Activated CD4-positive, alpha-beta T cell treated with anti-CD3 and anti-CD28 coated beads for 36 hours (primary cell): ENCODE results near the gene AP2A2. TPM values are rescaled to one million over a fixed set of nuclear protein-coding genes. Genes with fewer than 3 reads are reported as not detected.

ENCODE experiments used
- ATAC-seq: fragments of 200-7000 bp; cut with Tn5 transposase; one replicate; pipeline ENCODE4 v1.10.0; 2021; ENCODE audit warnings: mild to moderate bottlenecking, moderate library complexity
- CTCF ChIA-PET: fragments of 350-600 bp; sonication (Branson Sonifier 250); formaldehyde crosslinking; loops from one replicate; lab custom pipeline; 2021; ENCODE audit warnings: antibody characterized with exemption; lab: Charles Lee
- POLR2A ChIA-PET: fragments of 350-600 bp; sonication (Branson Sonifier 250); formaldehyde crosslinking; loops from one replicate; lab custom pipeline; 2021; ENCODE audit warnings: antibody characterized with exemption, inconsistent platforms; lab: Charles Lee
- DNase-seq: peaks from one replicate; pipeline ENCODE4 v3.0.0-alpha.2; 2020
- H3K27ac Mint-ChIP-seq: one replicate; pipeline ENCODE4 v1.8.0; 2021; ENCODE audit warnings: mixed read lengths
- H3K27me3 Mint-ChIP-seq: one replicate; pipeline ENCODE4 v1.8.0; 2021; ENCODE audit warnings: mixed read lengths
- H3K36me3 Mint-ChIP-seq: one replicate; pipeline ENCODE4 v1.8.0; 2021; ENCODE audit warnings: low read depth, mixed read lengths
- H3K4me1 Mint-ChIP-seq: one replicate; pipeline ENCODE4 v1.8.0; 2021; ENCODE audit warnings: mixed read lengths
- H3K4me3 Mint-ChIP-seq: one replicate; pipeline ENCODE4 v1.8.0; 2021; ENCODE audit warnings: mild to moderate bottlenecking, moderate library complexity, mixed read lengths
- H3K9me3 Mint-ChIP-seq: one replicate; pipeline ENCODE4 v1.8.0; 2021; ENCODE audit warnings: low read depth, mixed read lengths
- intact Hi-C, 2 experiments: fragments of 100-400 bp; cut with DNase I in 1 of 2; cut with micrococcal nuclease in 1 of 2; formaldehyde crosslinking; loops; one replicate each; pipeline versions ENCODE4 v1.14.2 to v1.15.1; 2022 to 2024; cut with DNase I, micrococcal nuclease
- total RNA-seq, 2 experiments: library from RNA; stranded (reverse); gene quantifications; one replicate each; pipeline ENCODE4 v1.2.3, GENCODE V29; 2021

The AP2A2 gene
- total RNA-seq, 2 experiments from 2014 or later: 43.5 to 71.6 TPM

- ATAC-seq (no peak), DNase-seq (peak; percentile 28)
- Mint-ChIP-seq H3K27ac (no peak overlapping the region), H3K36me3 (peaks cover 26% of the 10 kb centered on the region), H3K9me3 (no peaks in the 10 kb centered on the region), H3K27me3 (no peaks in the 10 kb centered on the region), H3K4me3 (no peak overlapping the region), H3K4me1 (peaks cover 6% of the 10 kb centered on the region)
- intact Hi-C loops: no loop called here
- ChIA-PET POLR2A (no interaction called here), CTCF (no interaction called here)
Measured at GRCh38 chr11:976431-977160, 50.9 kb downstream of the AP2A2 start.

GRCh38 chr11:977830-978720 lies 52.4 kb downstream of the AP2A2 start:
- CTCF ChIA-PET: no interaction called here
- no peaks in the 10 kb centered on the region for H3K27me3 Mint-ChIP-seq
- POLR2A ChIA-PET: no interaction called here
- no peak for DNase-seq
- H3K27ac Mint-ChIP-seq: no peak overlapping the region
- peaks cover 6% of the 10 kb centered on the region for H3K4me1 Mint-ChIP-seq
- no peak overlapping the region for H3K4me3 Mint-ChIP-seq
- H3K9me3 Mint-ChIP-seq: no peaks in the 10 kb centered on the region
- ATAC-seq: no peak
- intact Hi-C loops: no loop called here
- H3K36me3 Mint-ChIP-seq: peaks cover 17% of the 10 kb centered on the region

GRCh38 chr11:978781-979180 lies 53.1 kb downstream of the AP2A2 start:
- no peaks in the 10 kb centered on the region for H3K27me3 Mint-ChIP-seq
- CTCF ChIA-PET: no interaction called here
- H3K4me1 Mint-ChIP-seq: peaks cover 6% of the 10 kb centered on the region
- intact Hi-C loops: no loop called here
- H3K27ac Mint-ChIP-seq: peak overlapping the region; percentile 16
- no peak for DNase-seq
- H3K36me3 Mint-ChIP-seq: peaks cover 16% of the 10 kb centered on the region
- POLR2A ChIA-PET: no interaction called here
- H3K9me3 Mint-ChIP-seq: no peaks in the 10 kb centered on the region
- no peak overlapping the region for H3K4me3 Mint-ChIP-seq
- no peak for ATAC-seq

- ATAC-seq (no peak), DNase-seq (no peak)
- Mint-ChIP-seq H3K27me3 (no peaks in the 10 kb centered on the region), H3K27ac (peak overlapping the region; percentile 4), H3K4me3 (no peak overlapping the region), H3K36me3 (peaks cover 24% of the 10 kb centered on the region), H3K9me3 (no peaks in the 10 kb centered on the region), H3K4me1 (peaks cover 4% of the 10 kb centered on the region)
- intact Hi-C loops: loop anchor here in 1 of 2 experiments (5.0 kb wide), 1 partner anchor 53 kb away; the partner anchor contains the start of gene AP2A2
- ChIA-PET POLR2A (no interaction called here), CTCF (interaction anchor here (0.9 kb wide), 1 partner anchor 8 kb away, joined by 3 read pairs; no protein-coding TSS in a partner anchor)
Measured at GRCh38 chr11:980438-981357, 55.0 kb downstream of the AP2A2 start.

- DNase-seq (no peak), ATAC-seq (no peak)
- Mint-ChIP-seq H3K4me3 (no peak overlapping the region), H3K36me3 (peaks cover 24% of the 10 kb centered on the region), H3K27ac (no peak overlapping the region), H3K4me1 (no peaks in the 10 kb centered on the region), H3K27me3 (no peaks in the 10 kb centered on the region), H3K9me3 (no peaks in the 10 kb centered on the region)
- intact Hi-C loops: loop anchor here in 1 of 2 experiments (5.0 kb wide), 1 partner anchor 54 kb away; the partner anchor contains the start of gene AP2A2
- CTCF ChIA-PET: interaction anchor here (0.9 kb wide), 1 partner anchor 9 kb away, joined by 3 read pairs; no protein-coding TSS in a partner anchor
- POLR2A ChIA-PET: no interaction called here
Measured at GRCh38 chr11:981764-982163, 56.1 kb downstream of the AP2A2 start.

GRCh38 chr11:984546-984945 lies 58.9 kb downstream of the AP2A2 start:
- intact Hi-C loops: loop anchor here in 1 of 2 experiments (5.0 kb wide), 1 partner anchor 57 kb away; the partner anchor contains the start of gene AP2A2
- POLR2A ChIA-PET: no interaction called here
- no peaks in the 10 kb centered on the region for H3K9me3 Mint-ChIP-seq

GRCh38 chr11:985406-985805 lies 59.7 kb downstream of the AP2A2 start:
- POLR2A ChIA-PET: no interaction called here
- Mint-ChIP-seq H3K4me1 (no peaks in the 10 kb centered on the region), H3K27me3 (no peaks in the 10 kb centered on the region), H3K4me3 (no peak overlapping the region), H3K27ac (no peak overlapping the region), H3K36me3 (peaks cover 21% of the 10 kb centered on the region), H3K9me3 (no peaks in the 10 kb centered on the region)
- CTCF ChIA-PET: no interaction called here
- DNase-seq (no peak), ATAC-seq (no peak)
- intact Hi-C loops: no loop called here

More at GRCh38 chr11:984546-984945, 58.9 kb downstream of the AP2A2 start:
- Mint-ChIP-seq H3K4me3 (no peak overlapping the region), H3K27me3 (no peaks in the 10 kb centered on the region), H3K27ac (no peak overlapping the region), H3K4me1 (no peaks in the 10 kb centered on the region), H3K36me3 (peaks cover 21% of the 10 kb centered on the region)
- CTCF ChIA-PET: no interaction called here
- DNase-seq (no peak), ATAC-seq (no peak)

- ATAC-seq (no peak), DNase-seq (no peak)
- intact Hi-C loops: no loop called here
- Mint-ChIP-seq H3K36me3 (peaks cover 21% of the 10 kb centered on the region), H3K4me3 (no peak overlapping the region), H3K9me3 (no peaks in the 10 kb centered on the region), H3K4me1 (no peaks in the 10 kb centered on the region), H3K27ac (no peak overlapping the region), H3K27me3 (no peaks in the 10 kb centered on the region)
- ChIA-PET POLR2A (no interaction called here), CTCF (no interaction called here)
Measured at GRCh38 chr11:985848-986247, 60.2 kb downstream of the AP2A2 start.

- H3K27ac Mint-ChIP-seq: no peak overlapping the region
- no peaks in the 10 kb centered on the region for H3K4me1 Mint-ChIP-seq
- H3K36me3 Mint-ChIP-seq: peaks cover 21% of the 10 kb centered on the region
- no peak overlapping the region for H3K4me3 Mint-ChIP-seq
- ChIA-PET POLR2A (no interaction called here), CTCF (no interaction called here)
- DNase-seq (no peak), ATAC-seq (no peak)
- intact Hi-C loops: no loop called here
- H3K27me3 Mint-ChIP-seq: no peaks in the 10 kb centered on the region
- no peaks in the 10 kb centered on the region for H3K9me3 Mint-ChIP-seq
Measured at GRCh38 chr11:986270-986951, 60.7 kb downstream of the AP2A2 start.

- no peak overlapping the region for H3K4me3 Mint-ChIP-seq
- CTCF ChIA-PET: no interaction called here
- no peak overlapping the region for H3K27ac Mint-ChIP-seq
- ATAC-seq: no peak
- H3K36me3 Mint-ChIP-seq: peaks cover 21% of the 10 kb centered on the region
- H3K27me3 Mint-ChIP-seq: no peaks in the 10 kb centered on the region
- no peaks in the 10 kb centered on the region for H3K4me1 Mint-ChIP-seq
- intact Hi-C loops: no loop called here
- no peaks in the 10 kb centered on the region for H3K9me3 Mint-ChIP-seq
- POLR2A ChIA-PET: no interaction called here
- DNase-seq: no peak
Measured at GRCh38 chr11:986952-987305, 61.3 kb downstream of the AP2A2 start.
